GM12878 (cell line): ENCODE data around the gene PLPPR2. TPM values are rescaled to one million over a fixed set of nuclear protein-coding genes. Genes with fewer than 3 reads are reported as not detected.

Experiments
- BMI1 ChIP-seq: fragments of 450-650 bp; IDR thresholded peaks from 2 replicates; pipeline ENCODE4 v1.6.1; 2016; ENCODE audit warnings: mild to moderate bottlenecking, moderate library complexity, borderline replicate concordance
- CREM ChIP-seq: IDR thresholded peaks from 2 replicates; pipeline ENCODE4 v1.6.1; 2014; ENCODE audit warnings: antibody characterized with exemption, low read depth
- HDAC6 ChIP-seq: fragments of 200-600 bp; sonication (generic); IDR thresholded peaks from one replicate; pipeline ENCODE4 v1.8.0; 2017; ENCODE audit warnings: antibody characterized with exemption; ENCODE audit not compliant: unreplicated experiment
- POU2F2 ChIP-seq: IDR thresholded peaks from 3 replicates; pipeline ENCODE4 v1.6.1; 2011; ENCODE audit warnings: low read depth, mild to moderate bottlenecking, low read length, borderline replicate concordance
- SREBF1 ChIP-seq: IDR thresholded peaks from 2 replicates; pipeline ENCODE4 v1.6.1; 2012; ENCODE audit warnings: mild to moderate bottlenecking, low read length
- polyA plus RNA-seq, 11 experiments: library from polyadenylated mRNA; depleted of rRNA in 4 of 11; unstranded in 6 of 11; stranded (reverse) in 5 of 11; fragments of >200 nt; fragmentation: Nextera tagmentation in 4 of 11; fragmentation: Illumina TruSeq in 1 of 11; extraction: Ambion mirVana in 4 of 11; extraction: Trizol in 1 of 11; gene quantifications; 1 replicate in 1 of 11; 2 replicates in 10 of 11; pipeline versions ENCODE4 v1.2.1 to v1.2.3, GENCODE V29; 2011 to 2016; ENCODE audit warnings: inconsistent platforms in 2 of 11, missing spikeins in 2 of 11, low read depth in 1 of 11
- total RNA-seq, 4 experiments: library from RNA; depleted of rRNA in 3 of 4; stranded (reverse); fragments of >200 nt in 3 of 4; fragmentation: Illumina TruSeq in 1 of 4; extraction: Trizol in 1 of 4; gene quantifications; 2 replicates each; pipeline versions ENCODE4 v1.2.1 to v1.2.3, GENCODE V29; 2013 to 2021
- TF ChIP-seq, protein P1 (sequence below): fragments of 450-650 bp; IDR thresholded peaks from 2 replicates; pipeline ENCODE4 v1.6.1; 2018; ENCODE audit warnings: mild to moderate bottlenecking, low read depth, moderate library complexity; ENCODE audit not compliant: partially characterized antibody
- TF ChIP-seq, protein P2 (sequence below): fragments of 450-650 bp; IDR thresholded peaks from 2 replicates; pipeline ENCODE4 v1.6.1; 2017; ENCODE audit warnings: mild to moderate bottlenecking, moderate library complexity

Gene PLPPR2
- total and polyA plus RNA-seq, 10 of the 15 experiments (the other 5 are each of a cell fraction or from before 2014, with no cell fraction given): 0.09 to 2.8 (median 0.70) TPM

DNA sequence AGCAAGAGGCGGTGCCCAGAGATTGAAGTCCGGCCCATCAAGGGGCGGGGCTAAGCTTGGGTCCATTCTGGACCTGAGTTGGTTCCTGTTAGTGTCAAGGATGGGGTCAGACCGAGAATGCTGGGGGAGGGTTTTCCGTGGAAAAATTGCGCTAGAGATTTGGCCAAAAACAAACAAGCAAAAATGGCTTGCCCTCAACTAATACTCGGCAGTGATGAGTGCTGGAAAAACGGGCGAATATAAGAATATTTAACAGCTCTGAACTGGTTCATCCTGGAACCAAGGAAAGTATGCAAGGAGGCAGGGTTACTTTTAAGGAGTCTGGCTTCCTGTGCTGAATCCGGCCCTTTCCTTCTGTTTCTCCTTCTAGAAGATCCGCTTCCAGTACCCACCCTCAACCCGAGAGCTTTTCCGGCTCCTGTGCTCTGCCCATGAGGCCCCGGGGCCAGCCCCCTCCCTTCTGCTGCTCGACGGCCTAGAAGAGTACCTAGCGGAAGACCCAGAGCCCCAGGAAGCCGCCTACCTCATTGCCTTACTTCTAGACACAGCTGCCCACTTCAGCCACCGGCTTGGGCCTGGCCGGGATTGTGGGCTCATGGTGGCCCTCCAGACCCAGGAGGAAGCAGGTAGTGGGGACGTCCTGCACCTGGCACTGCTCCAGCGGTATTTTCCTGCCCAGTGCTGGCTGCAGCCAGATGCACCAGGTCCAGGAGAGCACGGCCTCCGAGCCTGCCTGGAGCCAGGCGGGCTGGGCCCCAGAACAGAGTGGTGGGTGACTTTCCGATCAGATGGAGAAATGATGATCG, 20.1 kb downstream of the PLPPR2 start (continued):
- TF ChIP-seq, protein P1, sequence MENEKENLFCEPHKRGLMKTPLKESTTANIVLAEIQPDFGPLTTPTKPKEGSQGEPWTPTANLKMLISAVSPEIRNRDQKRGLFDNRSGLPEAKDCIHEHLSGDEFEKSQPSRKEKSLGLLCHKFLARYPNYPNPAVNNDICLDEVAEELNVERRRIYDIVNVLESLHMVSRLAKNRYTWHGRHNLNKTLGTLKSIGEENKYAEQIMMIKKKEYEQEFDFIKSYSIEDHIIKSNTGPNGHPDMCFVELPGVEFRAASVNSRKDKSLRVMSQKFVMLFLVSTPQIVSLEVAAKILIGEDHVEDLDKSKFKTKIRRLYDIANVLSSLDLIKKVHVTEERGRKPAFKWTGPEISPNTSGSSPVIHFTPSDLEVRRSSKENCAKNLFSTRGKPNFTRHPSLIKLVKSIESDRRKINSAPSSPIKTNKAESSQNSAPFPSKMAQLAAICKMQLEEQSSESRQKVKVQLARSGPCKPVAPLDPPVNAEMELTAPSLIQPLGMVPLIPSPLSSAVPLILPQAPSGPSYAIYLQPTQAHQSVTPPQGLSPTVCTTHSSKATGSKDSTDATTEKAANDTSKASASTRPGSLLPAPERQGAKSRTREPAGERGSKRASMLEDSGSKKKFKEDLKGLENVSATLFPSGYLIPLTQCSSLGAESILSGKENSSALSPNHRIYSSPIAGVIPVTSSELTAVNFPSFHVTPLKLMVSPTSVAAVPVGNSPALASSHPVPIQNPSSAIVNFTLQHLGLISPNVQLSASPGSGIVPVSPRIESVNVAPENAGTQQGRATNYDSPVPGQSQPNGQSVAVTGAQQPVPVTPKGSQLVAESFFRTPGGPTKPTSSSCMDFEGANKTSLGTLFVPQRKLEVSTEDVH: no peak
- TF ChIP-seq SREBF1 (no peak), BMI1 (no peak), HDAC6 (no peak), POU2F2 (peak; percentile 8; the same call in 2 of the 3 replicates), CREM (0 out of 2 replicates have a peak, but pooled peaks have one; percentile 10)
- TF ChIP-seq, protein P2, sequence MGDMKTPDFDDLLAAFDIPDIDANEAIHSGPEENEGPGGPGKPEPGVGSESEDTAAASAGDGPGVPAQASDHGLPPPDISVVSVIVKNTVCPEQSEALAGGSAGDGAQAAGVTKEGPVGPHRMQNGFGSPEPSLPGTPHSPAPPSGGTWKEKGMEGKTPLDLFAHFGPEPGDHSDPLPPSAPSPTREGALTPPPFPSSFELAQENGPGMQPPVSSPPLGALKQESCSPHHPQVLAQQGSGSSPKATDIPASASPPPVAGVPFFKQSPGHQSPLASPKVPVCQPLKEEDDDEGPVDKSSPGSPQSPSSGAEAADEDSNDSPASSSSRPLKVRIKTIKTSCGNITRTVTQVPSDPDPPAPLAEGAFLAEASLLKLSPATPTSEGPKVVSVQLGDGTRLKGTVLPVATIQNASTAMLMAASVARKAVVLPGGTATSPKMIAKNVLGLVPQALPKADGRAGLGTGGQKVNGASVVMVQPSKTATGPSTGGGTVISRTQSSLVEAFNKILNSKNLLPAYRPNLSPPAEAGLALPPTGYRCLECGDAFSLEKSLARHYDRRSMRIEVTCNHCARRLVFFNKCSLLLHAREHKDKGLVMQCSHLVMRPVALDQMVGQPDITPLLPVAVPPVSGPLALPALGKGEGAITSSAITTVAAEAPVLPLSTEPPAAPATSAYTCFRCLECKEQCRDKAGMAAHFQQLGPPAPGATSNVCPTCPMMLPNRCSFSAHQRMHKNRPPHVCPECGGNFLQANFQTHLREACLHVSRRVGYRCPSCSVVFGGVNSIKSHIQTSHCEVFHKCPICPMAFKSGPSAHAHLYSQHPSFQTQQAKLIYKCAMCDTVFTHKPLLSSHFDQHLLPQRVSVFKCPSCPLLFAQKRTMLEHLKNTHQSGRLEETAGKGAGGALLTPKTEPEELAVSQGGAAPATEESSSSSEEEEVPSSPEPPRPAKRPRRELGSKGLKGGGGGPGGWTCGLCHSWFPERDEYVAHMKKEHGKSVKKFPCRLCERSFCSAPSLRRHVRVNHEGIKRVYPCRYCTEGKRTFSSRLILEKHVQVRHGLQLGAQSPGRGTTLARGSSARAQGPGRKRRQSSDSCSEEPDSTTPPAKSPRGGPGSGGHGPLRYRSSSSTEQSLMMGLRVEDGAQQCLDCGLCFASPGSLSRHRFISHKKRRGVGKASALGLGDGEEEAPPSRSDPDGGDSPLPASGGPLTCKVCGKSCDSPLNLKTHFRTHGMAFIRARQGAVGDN: 0 out of 2 replicates have a peak, but pooled peaks have one; percentile 42
